ENCODE results near the gene NMUR1. TPM values are rescaled to one million over a fixed set of nuclear protein-coding genes. Genes with fewer than 3 reads are reported as not detected.

Gene NMUR1
- total and polyA plus RNA-seq, 2 donors from 2014 or later = 0.94 to 1.3 TPM

DNA sequence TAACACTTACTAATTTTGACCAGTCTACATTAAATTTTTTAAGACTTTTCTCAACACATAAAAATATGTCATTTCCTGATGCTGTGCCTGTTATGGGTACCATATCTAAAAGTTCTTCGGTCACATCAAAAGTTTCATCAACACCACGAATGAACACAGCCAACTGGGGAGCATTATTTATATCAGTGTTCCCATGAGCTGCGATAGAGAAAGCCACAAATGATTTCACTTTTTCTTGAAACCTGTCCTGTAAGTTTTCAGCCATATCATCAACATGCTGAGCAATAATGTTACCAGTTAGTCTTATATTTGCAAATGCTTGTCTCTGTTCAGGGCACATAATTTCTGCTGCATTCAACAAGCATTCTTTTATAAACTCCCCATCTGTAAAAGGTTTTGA, 35.6 kb downstream of the NMUR1 start:
- Histone ChIP-seq H3K36me3 (ENCODE audit: control insufficient read depth in 2 of 3, insufficient read depth in 3 of 3, low read length in 3 of 3) (no peaks in the 10 kb centered on the region), H3K9me3 (ENCODE audit: control insufficient read depth in 2 of 3, insufficient read depth in 1 of 3, low read length in 3 of 3) (no peaks in the 10 kb centered on the region), H3K27me3 (ENCODE audit: control insufficient read depth, insufficient read depth, low read length) (no peaks in the 10 kb centered on the region), H3K4me3 (ENCODE audit: low read length in 3 of 3) (no peak overlapping the region), H3K9ac (ENCODE audit: low read length in 3 of 3) (no peak overlapping the region), H3K4me1 (ENCODE audit: control insufficient read depth in 2 of 3, insufficient read depth in 2 of 3, low read depth in 1 of 3, low read length in 3 of 3) (no peaks in the 10 kb centered on the region), H3K27ac (ENCODE audit: low read depth in 2 of 2, low read length in 2 of 2) (no peak overlapping the region)
- intact Hi-C loops (cut with DNase I) = no loop called here
- TF ChIP-seq, protein P1, sequence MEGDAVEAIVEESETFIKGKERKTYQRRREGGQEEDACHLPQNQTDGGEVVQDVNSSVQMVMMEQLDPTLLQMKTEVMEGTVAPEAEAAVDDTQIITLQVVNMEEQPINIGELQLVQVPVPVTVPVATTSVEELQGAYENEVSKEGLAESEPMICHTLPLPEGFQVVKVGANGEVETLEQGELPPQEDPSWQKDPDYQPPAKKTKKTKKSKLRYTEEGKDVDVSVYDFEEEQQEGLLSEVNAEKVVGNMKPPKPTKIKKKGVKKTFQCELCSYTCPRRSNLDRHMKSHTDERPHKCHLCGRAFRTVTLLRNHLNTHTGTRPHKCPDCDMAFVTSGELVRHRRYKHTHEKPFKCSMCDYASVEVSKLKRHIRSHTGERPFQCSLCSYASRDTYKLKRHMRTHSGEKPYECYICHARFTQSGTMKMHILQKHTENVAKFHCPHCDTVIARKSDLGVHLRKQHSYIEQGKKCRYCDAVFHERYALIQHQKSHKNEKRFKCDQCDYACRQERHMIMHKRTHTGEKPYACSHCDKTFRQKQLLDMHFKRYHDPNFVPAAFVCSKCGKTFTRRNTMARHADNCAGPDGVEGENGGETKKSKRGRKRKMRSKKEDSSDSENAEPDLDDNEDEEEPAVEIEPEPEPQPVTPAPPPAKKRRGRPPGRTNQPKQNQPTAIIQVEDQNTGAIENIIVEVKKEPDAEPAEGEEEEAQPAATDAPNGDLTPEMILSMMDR (IDR thresholded peaks at IDR 0.05; ENCODE audit: borderline replicate concordance, extremely low read depth, insufficient read depth) = no peak
- FAIRE-seq (no peak), DNase-seq (no peak)

DNA sequence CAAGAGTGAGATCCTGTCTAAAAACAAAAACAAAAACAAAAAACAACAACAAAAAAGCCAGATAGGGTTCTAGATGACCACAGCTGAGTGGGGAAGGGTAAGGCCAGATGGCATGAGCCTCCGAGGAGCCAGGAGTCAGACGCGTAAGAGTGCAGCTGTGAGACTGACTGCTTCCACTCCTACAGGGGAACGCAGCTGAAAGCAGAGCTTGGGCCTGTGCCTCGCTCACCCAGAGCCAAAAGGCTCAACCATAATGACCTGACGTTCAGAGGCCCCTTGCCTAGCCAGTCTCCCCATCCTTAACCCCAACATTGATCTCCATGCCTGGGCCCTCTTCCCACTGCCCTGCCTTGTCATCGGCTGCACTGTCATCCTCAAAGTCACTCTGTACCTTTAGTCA, 39.4 kb downstream of the NMUR1 start:
- H3K4me1 ChIP-seq (ENCODE audit: control insufficient read depth in 2 of 3, insufficient read depth in 2 of 3, low read depth in 1 of 3, low read length in 3 of 3) = no peaks in the 10 kb centered on the region
- H3K9ac ChIP-seq (ENCODE audit: low read length in 3 of 3) = no peak overlapping the region
- intact Hi-C loops (cut with DNase I) = no loop called here
- no peak overlapping the region for H3K27ac ChIP-seq (ENCODE audit: low read depth in 2 of 2, low read length in 2 of 2)
- DNase-seq = no peak
- no peak overlapping the region for H3K4me3 ChIP-seq (ENCODE audit: low read length in 3 of 3)
- H3K36me3 ChIP-seq (ENCODE audit: control insufficient read depth in 2 of 3, insufficient read depth in 3 of 3, low read length in 3 of 3) = no peaks in the 10 kb centered on the region
- no peaks in the 10 kb centered on the region for H3K9me3 ChIP-seq (ENCODE audit: control insufficient read depth in 2 of 3, insufficient read depth in 1 of 3, low read length in 3 of 3)
- TF ChIP-seq, protein P1 (IDR thresholded peaks at IDR 0.05; ENCODE audit: borderline replicate concordance, extremely low read depth, insufficient read depth) = no peak
- FAIRE-seq = no peak
- no peaks in the 10 kb centered on the region for H3K27me3 ChIP-seq (ENCODE audit: control insufficient read depth, insufficient read depth, low read length)

DNA sequence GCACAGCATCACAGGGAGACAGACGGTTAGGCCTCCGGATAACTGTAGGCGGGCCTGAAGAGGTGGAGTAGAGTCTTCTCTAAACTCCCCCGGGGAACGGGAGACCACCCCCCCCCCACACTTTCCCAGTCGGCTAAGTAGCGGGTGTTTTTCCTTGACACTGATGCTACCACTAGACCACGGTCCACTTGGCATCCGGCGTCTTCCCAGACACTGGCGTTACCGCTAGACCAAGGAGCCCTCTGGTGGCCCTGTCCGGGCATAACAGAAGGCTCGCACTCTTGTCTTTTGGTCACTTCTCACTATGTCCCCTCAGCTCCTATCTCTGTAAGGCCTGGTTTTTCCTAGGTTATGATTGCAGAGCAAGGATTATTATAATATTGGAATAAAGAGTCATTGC, 40.3 kb downstream of the NMUR1 start:
- no peaks in the 10 kb centered on the region for H3K9me3 ChIP-seq (ENCODE audit: control insufficient read depth in 2 of 3, insufficient read depth in 1 of 3, low read length in 3 of 3)
- no peak overlapping the region for H3K27ac ChIP-seq (ENCODE audit: low read depth in 2 of 2, low read length in 2 of 2)
- H3K4me3 ChIP-seq (ENCODE audit: low read length in 3 of 3) = no peak overlapping the region
- H3K9ac ChIP-seq (ENCODE audit: low read length in 3 of 3) = no peak overlapping the region
- H3K36me3 ChIP-seq (ENCODE audit: control insufficient read depth in 2 of 3, insufficient read depth in 3 of 3, low read length in 3 of 3) = no peaks in the 10 kb centered on the region
- no peaks in the 10 kb centered on the region for H3K4me1 ChIP-seq (ENCODE audit: control insufficient read depth in 2 of 3, insufficient read depth in 2 of 3, low read depth in 1 of 3, low read length in 3 of 3)
- no peak for DNase-seq
- H3K27me3 ChIP-seq (ENCODE audit: control insufficient read depth, insufficient read depth, low read length) = no peaks in the 10 kb centered on the region
- intact Hi-C loops (cut with DNase I) = loop anchor here (10.0 kb wide), 1 partner anchor 65 kb away; no protein-coding TSS in a partner anchor
- TF ChIP-seq, protein P1 (IDR thresholded peaks at IDR 0.05; ENCODE audit: borderline replicate concordance, extremely low read depth, insufficient read depth) = no peak
- FAIRE-seq = no peak

DNA sequence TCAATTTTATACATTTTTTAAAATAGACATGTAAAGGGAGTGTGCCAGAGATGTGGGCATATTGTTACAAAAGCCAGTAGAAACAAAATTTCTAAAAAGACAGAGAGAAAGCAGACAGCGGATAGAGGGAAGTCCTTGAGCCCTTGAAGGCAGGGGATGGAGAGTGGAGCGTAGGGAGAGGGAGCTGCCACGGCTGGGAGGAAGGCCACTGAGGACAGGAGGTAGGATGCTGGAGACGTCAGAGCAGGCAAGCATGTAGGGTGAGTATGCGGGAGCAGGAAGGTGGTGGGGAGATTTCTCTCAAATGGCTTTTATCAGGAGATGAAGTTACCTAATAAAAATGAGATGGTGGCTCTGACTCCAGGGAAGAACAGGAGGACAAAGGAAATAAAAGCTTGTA, 41.9 kb downstream of the NMUR1 start:
- Histone ChIP-seq H3K9ac (ENCODE audit: low read length in 3 of 3) (no peak overlapping the region), H3K4me1 (ENCODE audit: control insufficient read depth in 2 of 3, insufficient read depth in 2 of 3, low read depth in 1 of 3, low read length in 3 of 3) (no peaks in the 10 kb centered on the region), H3K4me3 (ENCODE audit: low read length in 3 of 3) (no peak overlapping the region), H3K27ac (ENCODE audit: low read depth in 2 of 2, low read length in 2 of 2) (no peak overlapping the region), H3K9me3 (ENCODE audit: control insufficient read depth in 2 of 3, insufficient read depth in 1 of 3, low read length in 3 of 3) (no peaks in the 10 kb centered on the region), H3K36me3 (ENCODE audit: control insufficient read depth in 2 of 3, insufficient read depth in 3 of 3, low read length in 3 of 3) (no peaks in the 10 kb centered on the region), H3K27me3 (ENCODE audit: control insufficient read depth, insufficient read depth, low read length) (no peaks in the 10 kb centered on the region)
- DNase-seq = no peak
- FAIRE-seq = no peak
- intact Hi-C loops (cut with DNase I) = loop anchor here (10.0 kb wide), 1 partner anchor 66 kb away; no protein-coding TSS in a partner anchor
- TF ChIP-seq, protein P1 (IDR thresholded peaks at IDR 0.05; ENCODE audit: borderline replicate concordance, extremely low read depth, insufficient read depth) = no peak

Data from kidney (tissue), 14 donors.